Measurements from ENCODE around the gene WDR4.
A peak's percentile ranks its signal among the peaks of the same experiment; 100 is the strongest.

The WDR4 gene

GRCh38 chr21:42850866-42851391 is 28.4 kb downstream of the WDR4 start:
- peak; percentile 56 for ATAC-seq
- TF ChIP-seq POU6F1 (CRISPR knock-in tag; IDR thresholded peaks at IDR 0.05; ENCODE audit: borderline replicate concordance, low read depth) (no peak), ZNF70 (CRISPR knock-in tag; IDR thresholded peaks at IDR 0.05) (no peak), ESRRG (CRISPR knock-in tag; IDR thresholded peaks at IDR 0.05) (no peak), ZFP3 (CRISPR knock-in tag; IDR thresholded peaks at IDR 0.05) (no peak), SNAI2 (CRISPR knock-in tag; IDR thresholded peaks at IDR 0.05) (no peak), ZFP30 (CRISPR knock-in tag; IDR thresholded peaks at IDR 0.05) (no peak), TCF4 (CRISPR knock-in tag; IDR thresholded peaks at IDR 0.05; ENCODE audit: borderline replicate concordance) (no peak), TOX (CRISPR knock-in tag; IDR thresholded peaks at IDR 0.05; ENCODE audit: borderline replicate concordance) (no peak), ARNTL (CRISPR knock-in tag; IDR thresholded peaks at IDR 0.05; ENCODE audit: borderline replicate concordance, low read depth) (no peak), CSDC2 (CRISPR knock-in tag; IDR thresholded peaks at IDR 0.05) (no peak), ZNF8 (CRISPR knock-in tag; IDR thresholded peaks at IDR 0.05) (no peak)
- TF ChIP-seq, protein P1, sequence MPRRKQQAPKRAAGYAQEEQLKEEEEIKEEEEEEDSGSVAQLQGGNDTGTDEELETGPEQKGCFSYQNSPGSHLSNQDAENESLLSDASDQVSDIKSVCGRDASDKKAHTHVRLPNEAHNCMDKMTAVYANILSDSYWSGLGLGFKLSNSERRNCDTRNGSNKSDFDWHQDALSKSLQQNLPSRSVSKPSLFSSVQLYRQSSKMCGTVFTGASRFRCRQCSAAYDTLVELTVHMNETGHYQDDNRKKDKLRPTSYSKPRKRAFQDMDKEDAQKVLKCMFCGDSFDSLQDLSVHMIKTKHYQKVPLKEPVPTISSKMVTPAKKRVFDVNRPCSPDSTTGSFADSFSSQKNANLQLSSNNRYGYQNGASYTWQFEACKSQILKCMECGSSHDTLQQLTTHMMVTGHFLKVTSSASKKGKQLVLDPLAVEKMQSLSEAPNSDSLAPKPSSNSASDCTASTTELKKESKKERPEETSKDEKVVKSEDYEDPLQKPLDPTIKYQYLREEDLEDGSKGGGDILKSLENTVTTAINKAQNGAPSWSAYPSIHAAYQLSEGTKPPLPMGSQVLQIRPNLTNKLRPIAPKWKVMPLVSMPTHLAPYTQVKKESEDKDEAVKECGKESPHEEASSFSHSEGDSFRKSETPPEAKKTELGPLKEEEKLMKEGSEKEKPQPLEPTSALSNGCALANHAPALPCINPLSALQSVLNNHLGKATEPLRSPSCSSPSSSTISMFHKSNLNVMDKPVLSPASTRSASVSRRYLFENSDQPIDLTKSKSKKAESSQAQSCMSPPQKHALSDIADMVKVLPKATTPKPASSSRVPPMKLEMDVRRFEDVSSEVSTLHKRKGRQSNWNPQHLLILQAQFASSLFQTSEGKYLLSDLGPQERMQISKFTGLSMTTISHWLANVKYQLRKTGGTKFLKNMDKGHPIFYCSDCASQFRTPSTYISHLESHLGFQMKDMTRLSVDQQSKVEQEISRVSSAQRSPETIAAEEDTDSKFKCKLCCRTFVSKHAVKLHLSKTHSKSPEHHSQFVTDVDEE (CRISPR knock-in tag; IDR thresholded peaks at IDR 0.05) = no peak
- TF ChIP-seq, protein P2, sequence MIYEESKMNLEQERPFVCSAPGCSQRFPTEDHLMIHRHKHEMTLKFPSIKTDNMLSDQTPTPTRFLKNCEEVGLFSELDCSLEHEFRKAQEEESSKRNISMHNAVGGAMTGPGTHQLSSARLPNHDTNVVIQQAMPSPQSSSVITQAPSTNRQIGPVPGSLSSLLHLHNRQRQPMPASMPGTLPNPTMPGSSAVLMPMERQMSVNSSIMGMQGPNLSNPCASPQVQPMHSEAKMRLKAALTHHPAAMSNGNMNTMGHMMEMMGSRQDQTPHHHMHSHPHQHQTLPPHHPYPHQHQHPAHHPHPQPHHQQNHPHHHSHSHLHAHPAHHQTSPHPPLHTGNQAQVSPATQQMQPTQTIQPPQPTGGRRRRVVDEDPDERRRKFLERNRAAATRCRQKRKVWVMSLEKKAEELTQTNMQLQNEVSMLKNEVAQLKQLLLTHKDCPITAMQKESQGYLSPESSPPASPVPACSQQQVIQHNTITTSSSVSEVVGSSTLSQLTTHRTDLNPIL (CRISPR knock-in tag; IDR thresholded peaks at IDR 0.05; ENCODE audit: low read depth) = no peak
- TF ChIP-seq, protein P3, sequence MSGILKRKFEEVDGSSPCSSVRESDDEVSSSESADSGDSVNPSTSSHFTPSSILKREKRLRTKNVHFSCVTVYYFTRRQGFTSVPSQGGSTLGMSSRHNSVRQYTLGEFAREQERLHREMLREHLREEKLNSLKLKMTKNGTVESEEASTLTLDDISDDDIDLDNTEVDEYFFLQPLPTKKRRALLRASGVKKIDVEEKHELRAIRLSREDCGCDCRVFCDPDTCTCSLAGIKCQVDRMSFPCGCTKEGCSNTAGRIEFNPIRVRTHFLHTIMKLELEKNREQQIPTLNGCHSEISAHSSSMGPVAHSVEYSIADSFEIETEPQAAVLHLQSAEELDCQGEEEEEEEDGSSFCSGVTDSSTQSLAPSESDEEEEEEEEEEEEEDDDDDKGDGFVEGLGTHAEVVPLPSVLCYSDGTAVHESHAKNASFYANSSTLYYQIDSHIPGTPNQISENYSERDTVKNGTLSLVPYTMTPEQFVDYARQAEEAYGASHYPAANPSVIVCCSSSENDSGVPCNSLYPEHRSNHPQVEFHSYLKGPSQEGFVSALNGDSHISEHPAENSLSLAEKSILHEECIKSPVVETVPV (CRISPR knock-in tag; IDR thresholded peaks at IDR 0.05) = no peak
- TF ChIP-seq, protein P4, sequence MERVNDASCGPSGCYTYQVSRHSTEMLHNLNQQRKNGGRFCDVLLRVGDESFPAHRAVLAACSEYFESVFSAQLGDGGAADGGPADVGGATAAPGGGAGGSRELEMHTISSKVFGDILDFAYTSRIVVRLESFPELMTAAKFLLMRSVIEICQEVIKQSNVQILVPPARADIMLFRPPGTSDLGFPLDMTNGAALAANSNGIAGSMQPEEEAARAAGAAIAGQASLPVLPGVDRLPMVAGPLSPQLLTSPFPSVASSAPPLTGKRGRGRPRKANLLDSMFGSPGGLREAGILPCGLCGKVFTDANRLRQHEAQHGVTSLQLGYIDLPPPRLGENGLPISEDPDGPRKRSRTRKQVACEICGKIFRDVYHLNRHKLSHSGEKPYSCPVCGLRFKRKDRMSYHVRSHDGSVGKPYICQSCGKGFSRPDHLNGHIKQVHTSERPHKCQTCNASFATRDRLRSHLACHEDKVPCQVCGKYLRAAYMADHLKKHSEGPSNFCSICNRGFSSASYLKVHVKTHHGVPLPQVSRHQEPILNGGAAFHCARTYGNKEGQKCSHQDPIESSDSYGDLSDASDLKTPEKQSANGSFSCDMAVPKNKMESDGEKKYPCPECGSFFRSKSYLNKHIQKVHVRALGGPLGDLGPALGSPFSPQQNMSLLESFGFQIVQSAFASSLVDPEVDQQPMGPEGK (CRISPR knock-in tag; IDR thresholded peaks at IDR 0.05; ENCODE audit: borderline replicate concordance) = no peak

- ATAC-seq = no peak
- TF ChIP-seq GLIS3 (CRISPR knock-in tag; IDR thresholded peaks at IDR 0.05) (no peak), ZNF8 (CRISPR knock-in tag; IDR thresholded peaks at IDR 0.05) (no peak), ZFP3 (CRISPR knock-in tag; IDR thresholded peaks at IDR 0.05) (no peak), ZNF70 (CRISPR knock-in tag; IDR thresholded peaks at IDR 0.05) (no peak), TOX (CRISPR knock-in tag; IDR thresholded peaks at IDR 0.05; ENCODE audit: borderline replicate concordance) (no peak), ZFP30 (CRISPR knock-in tag; IDR thresholded peaks at IDR 0.05) (no peak), PPARA (CRISPR knock-in tag; IDR thresholded peaks at IDR 0.05; ENCODE audit: borderline replicate concordance) (no peak)
- TF ChIP-seq, protein P1 (CRISPR knock-in tag; IDR thresholded peaks at IDR 0.05) = no peak
Observed at GRCh38 chr21:42850463-42850862, 28.9 kb downstream of the WDR4 start.

Measured in SK-N-SH treated with all-trans-retinoic acid at 6 μM for 48 hours (cell line).